ENCODE measurements around the gene TMEM191C.
"Not testable (repeated sequence)": the region's sequence is repeated elsewhere in the genome, so short reads cannot be mapped to it uniquely, and the experiment has no call there.

Gene TMEM191C

GRCh38 chr22:21451545-21452520 is 15.4 kb upstream of the TMEM191C start:
- FAIRE-seq = no peak
- no peak for DNase-seq (ENCODE audit: insufficient read length, low spot score)
- TF ChIP-seq CTCF (IDR thresholded peaks at IDR 0.05; ENCODE audit: insufficient read depth, missing control alignments) = no peak

- DNase-seq (ENCODE audit: insufficient read length, low spot score); FAIRE-seq: not testable (repeated sequence)
These were observed 14.5 kb upstream of the TMEM191C start for GRCh38 chr22:21452666-21453065.

GRCh38 chr22:21454998-21455333 is 12.2 kb upstream of the TMEM191C start:
- FAIRE-seq = not testable (repeated sequence)

GRCh38 chr22:21455334-21456089 is 11.7 kb upstream of the TMEM191C start:
- no peak for TF ChIP-seq CTCF (IDR thresholded peaks at IDR 0.05; ENCODE audit: insufficient read depth, missing control alignments)
- no peak for FAIRE-seq
- DNase-seq (ENCODE audit: insufficient read length, low spot score) = no peak

More at GRCh38 chr22:21454998-21455333, 12.2 kb upstream of the TMEM191C start:
- not testable (repeated sequence) for DNase-seq (ENCODE audit: insufficient read length, low spot score)

GRCh38 chr22:21457023-21457787 is 10.0 kb upstream of the TMEM191C start:
- no peak for TF ChIP-seq CTCF (IDR thresholded peaks at IDR 0.05; ENCODE audit: insufficient read depth, missing control alignments)
- FAIRE-seq = no peak
- no peak for DNase-seq (ENCODE audit: insufficient read length, low spot score)

GRCh38 chr22:21462672-21463071 is 4.5 kb upstream of the TMEM191C start:
- not testable (repeated sequence) for FAIRE-seq; DNase-seq (ENCODE audit: insufficient read length, low spot score)

GRCh38 chr22:21468194-21469096 is 1.3 kb downstream of the TMEM191C start:
- FAIRE-seq; DNase-seq (ENCODE audit: insufficient read length, low spot score): not testable (repeated sequence)

GRCh38 chr22:21469097-21469994 is 2.2 kb downstream of the TMEM191C start:
- not testable (repeated sequence) for DNase-seq (ENCODE audit: insufficient read length, low spot score); FAIRE-seq

- DNase-seq (ENCODE audit: insufficient read length, low spot score); FAIRE-seq: not testable (repeated sequence)
These were observed 5.8 kb downstream of the TMEM191C start for GRCh38 chr22:21472984-21473383.

- FAIRE-seq; DNase-seq (ENCODE audit: insufficient read length, low spot score): not testable (repeated sequence)
These were observed 6.5 kb downstream of the TMEM191C start for GRCh38 chr22:21473664-21474063.

GRCh38 chr22:21484039-21484438 is 16.9 kb downstream of the TMEM191C start:
- DNase-seq (ENCODE audit: insufficient read length, low spot score); FAIRE-seq: not testable (repeated sequence)

- not testable (repeated sequence) for FAIRE-seq
These were observed 20.5 kb downstream of the TMEM191C start for GRCh38 chr22:21487723-21488122.

GRCh38 chr22:21489149-21489680 is 22.0 kb downstream of the TMEM191C start:
- FAIRE-seq; DNase-seq (ENCODE audit: insufficient read length, low spot score): not testable (repeated sequence)

More at GRCh38 chr22:21487723-21488122, 20.5 kb downstream of the TMEM191C start:
- DNase-seq (ENCODE audit: insufficient read length, low spot score) = not testable (repeated sequence)
